Vagina (tissue), 2 donors: ENCODE measurements around the gene CDH4. TPM values are rescaled to one million over a fixed set of nuclear protein-coding genes. Genes with fewer than 3 reads are reported as not detected.

Experiments used
- DNase-seq, 2 donors: peaks; one replicate each; pipeline ENCODE4 v3.0.0-alpha.2; 2017; ENCODE audit errors: extremely low spot score in 2 of 2
- H3K27ac ChIP-seq: fragments of 200-600 bp; sonication (generic); one replicate; pipeline ENCODE4 v1.5.1; 2019
- H3K27me3 ChIP-seq: fragments of 200-600 bp; sonication (generic); one replicate; pipeline ENCODE4 v1.5.1; 2019
- H3K36me3 ChIP-seq, 2 donors: fragments of 200-600 bp; sonication (generic); one replicate each; pipeline ENCODE4 v1.5.1; 2017 to 2019
- H3K4me1 ChIP-seq: fragments of 200-600 bp; sonication (generic); one replicate; pipeline ENCODE4 v1.5.1; 2019
- H3K4me3 ChIP-seq, 2 donors: fragments of 200-600 bp; sonication (generic); 1 replicate in 1 of 2; 2 replicates in 1 of 2; pipeline ENCODE4 v1.5.1; 2016 to 2019
- H3K9me3 ChIP-seq: fragments of 200-600 bp; sonication (generic); one replicate; pipeline ENCODE4 v1.5.1; 2019
- CTCF ChIP-seq, 3 experiments: fragments of 450-650 bp in 2 of 3; fragments of 200-600 bp in 1 of 3; sonication (generic) in 1 of 3; IDR thresholded peaks; one replicate each; pipeline ENCODE4 v1.5.1; 2017 to 2019; ENCODE audit warnings: antibody characterized with exemption in 3 of 3, mild to moderate bottlenecking in 2 of 3, moderate library complexity in 2 of 3
- POLR2A ChIP-seq, 2 donors: fragments of 450-650 bp; IDR thresholded peaks; one replicate each; pipeline ENCODE4 v1.6.1; 2017; ENCODE audit warnings: antibody characterized with exemption in 2 of 2, mild to moderate bottlenecking in 2 of 2, moderate library complexity in 2 of 2
- POLR2AphosphoS5 ChIP-seq, 2 donors: sonication (generic); formaldehyde crosslinking; IDR thresholded peaks; one replicate each; pipeline ENCODE4 v1.9.0; 2017; ENCODE audit warnings: antibody characterized with exemption in 2 of 2, mild to moderate bottlenecking in 2 of 2, low read depth in 1 of 2; ENCODE audit not compliant: insufficient read depth in 1 of 2
- intact Hi-C: fragments of 100-400 bp; cut with DNase I; formaldehyde crosslinking; loops from one replicate; pipeline ENCODE4 v1.15.1; 2023
- total RNA-seq: library from RNA; depleted of rRNA; stranded (reverse); fragments of >200 nt; gene quantifications from one replicate; pipeline ENCODE4 v1.2.3, GENCODE V29; 2016

The CDH4 gene
- total RNA-seq, 1 donor from 2014 or later = 0.25 TPM

- Histone ChIP-seq H3K27ac (no peak overlapping the region), H3K9me3 (no peaks in the 10 kb centered on the region), H3K27me3 (no peaks in the 10 kb centered on the region), H3K4me1 (no peaks in the 10 kb centered on the region), H3K4me3 (no peak overlapping the region), H3K36me3 (no peaks in the 10 kb centered on the region)
- intact Hi-C loops = no loop called here
- TF ChIP-seq POLR2A (IDR thresholded peaks at IDR 0.05) = no peak
- TF ChIP-seq POLR2AphosphoS5 (IDR thresholded peaks at IDR 0.05; ENCODE audit: insufficient read depth in 1 of 2, low read depth in 1 of 2) = no peak
- TF ChIP-seq CTCF (IDR thresholded peaks at IDR 0.05) = no peak
- no peak for DNase-seq
Measured at GRCh38 chr20:61508301-61509096, 256.4 kb downstream of the CDH4 start.

- intact Hi-C loops = no loop called here
- H3K27me3 ChIP-seq = no peaks in the 10 kb centered on the region
- H3K27ac ChIP-seq = no peak overlapping the region
- no peaks in the 10 kb centered on the region for H3K9me3 ChIP-seq
- H3K36me3 ChIP-seq = no peaks in the 10 kb centered on the region
- DNase-seq = no peak
- no peak for TF ChIP-seq CTCF (IDR thresholded peaks at IDR 0.05)
- no peak for TF ChIP-seq POLR2AphosphoS5 (IDR thresholded peaks at IDR 0.05; ENCODE audit: insufficient read depth in 1 of 2, low read depth in 1 of 2)
- no peak for TF ChIP-seq POLR2A (IDR thresholded peaks at IDR 0.05)
- no peaks in the 10 kb centered on the region for H3K4me1 ChIP-seq
- no peak overlapping the region for H3K4me3 ChIP-seq
Measured at GRCh38 chr20:61510778-61511330, 258.8 kb downstream of the CDH4 start.

GRCh38 chr20:61512475-61512874 lies 260.4 kb downstream of the CDH4 start:
- no peaks in the 10 kb centered on the region for H3K4me1 ChIP-seq
- TF ChIP-seq POLR2AphosphoS5 (IDR thresholded peaks at IDR 0.05; ENCODE audit: insufficient read depth in 1 of 2, low read depth in 1 of 2) = no peak
- no peak for TF ChIP-seq POLR2A (IDR thresholded peaks at IDR 0.05)
- TF ChIP-seq CTCF (IDR thresholded peaks at IDR 0.05) = no peak
- DNase-seq = no peak
- H3K27me3 ChIP-seq = no peaks in the 10 kb centered on the region
- no peaks in the 10 kb centered on the region for H3K36me3 ChIP-seq
- no peak overlapping the region for H3K27ac ChIP-seq
- no peak overlapping the region for H3K4me3 ChIP-seq
- intact Hi-C loops = no loop called here
- H3K9me3 ChIP-seq = no peaks in the 10 kb centered on the region

GRCh38 chr20:61513124-61514017 lies 261.3 kb downstream of the CDH4 start:
- Histone ChIP-seq H3K4me3 (no peak overlapping the region), H3K9me3 (no peaks in the 10 kb centered on the region), H3K27ac (no peak overlapping the region), H3K36me3 (no peaks in the 10 kb centered on the region), H3K4me1 (no peaks in the 10 kb centered on the region), H3K27me3 (no peaks in the 10 kb centered on the region)
- no peak for DNase-seq
- intact Hi-C loops = no loop called here
- TF ChIP-seq CTCF (IDR thresholded peaks at IDR 0.05) = no peak
- no peak for TF ChIP-seq POLR2A (IDR thresholded peaks at IDR 0.05)
- no peak for TF ChIP-seq POLR2AphosphoS5 (IDR thresholded peaks at IDR 0.05; ENCODE audit: insufficient read depth in 1 of 2, low read depth in 1 of 2)
